ENCODE data around the gene ZDHHC14.

ZDHHC14 gene

DNA sequence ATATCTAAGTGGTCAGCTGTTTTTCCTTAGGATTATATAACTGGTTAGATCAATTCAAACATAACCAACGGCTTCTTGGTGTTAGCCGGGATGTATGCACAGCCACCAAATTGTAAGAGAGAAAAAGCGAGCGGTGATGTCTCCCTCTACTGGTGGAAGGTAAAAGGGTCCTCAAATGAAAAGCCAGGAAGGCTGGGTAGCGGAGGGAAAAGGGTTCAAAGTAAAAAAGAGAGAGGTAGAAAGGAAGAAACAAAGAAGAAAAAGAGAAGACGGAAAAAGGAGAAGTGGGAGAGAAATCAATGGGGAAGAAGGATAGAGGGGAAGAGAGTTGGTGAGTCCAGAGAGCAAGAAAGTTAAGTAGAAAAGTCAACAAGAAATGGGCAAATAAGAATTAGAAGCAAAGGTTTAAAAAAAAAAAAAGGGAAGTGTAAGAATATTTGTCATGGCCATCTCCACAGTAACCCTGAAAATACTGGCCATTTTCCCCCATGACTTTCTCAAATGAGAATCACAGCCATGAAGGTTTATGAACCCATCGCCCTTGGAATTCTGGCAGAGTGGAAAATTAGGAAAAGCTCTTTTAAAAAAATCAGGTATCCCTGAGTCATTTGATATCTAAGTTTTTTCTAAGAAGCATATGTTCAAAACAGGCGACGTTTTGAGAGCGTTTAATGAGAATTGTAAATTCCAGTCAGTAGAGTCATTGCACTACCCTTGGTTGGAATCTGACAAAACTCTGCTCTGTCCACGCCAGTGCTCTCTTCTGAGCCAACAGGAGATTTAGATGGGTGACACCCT is 286.4 kb downstream of the ZDHHC14 start:
- DNase-seq (ENCODE audit: low read depth in 2 of 2), result peak; percentile 43 to 59

DNA sequence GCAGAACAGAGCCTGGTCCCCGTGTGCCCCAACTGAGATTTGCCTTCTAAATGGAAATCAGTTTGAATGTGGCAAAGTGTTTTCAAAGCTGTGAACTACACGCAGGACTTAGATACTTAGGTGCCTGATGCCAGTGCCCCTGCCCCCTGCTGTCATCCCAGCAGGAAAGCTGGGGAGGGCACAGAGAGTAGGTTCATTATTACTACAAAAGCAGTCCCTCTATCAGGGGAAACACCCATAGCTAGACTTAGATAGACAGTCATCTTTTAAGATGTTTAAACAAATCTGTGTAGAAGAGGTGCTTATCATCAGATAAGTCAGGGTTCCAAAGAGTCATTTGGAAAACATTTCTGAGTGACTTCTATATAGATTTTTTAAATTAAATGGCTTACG is 287.0 kb downstream of the ZDHHC14 start:
- DNase-seq (ENCODE audit: low read depth in 2 of 2), result no peak

DNA sequence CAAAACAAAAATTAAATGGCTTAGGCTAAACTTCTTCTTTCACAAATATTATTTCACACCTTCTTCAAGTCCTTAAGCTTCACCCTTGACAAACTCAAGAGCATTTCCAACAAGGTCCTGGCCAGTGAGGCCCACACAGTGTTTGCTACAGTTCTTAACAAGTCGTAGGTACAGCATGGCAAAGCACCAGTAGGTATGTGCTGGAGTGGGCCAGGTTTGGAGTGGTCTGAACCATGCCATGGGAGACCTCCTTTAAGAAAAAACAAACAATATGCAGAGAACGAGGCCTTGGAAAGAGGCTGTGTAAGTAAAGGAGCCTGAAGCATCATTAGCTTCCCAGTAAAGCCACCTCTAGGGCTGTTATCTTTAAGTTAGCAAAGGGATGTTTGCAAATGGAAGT is 287.7 kb downstream of the ZDHHC14 start:
- DNase-seq (ENCODE audit: low read depth in 2 of 2), result no peak

- no peak for DNase-seq (ENCODE audit: low read depth in 2 of 2)
Measured at GRCh38 chr6:157669323-157669722, 288.3 kb downstream of the ZDHHC14 start.

DNA sequence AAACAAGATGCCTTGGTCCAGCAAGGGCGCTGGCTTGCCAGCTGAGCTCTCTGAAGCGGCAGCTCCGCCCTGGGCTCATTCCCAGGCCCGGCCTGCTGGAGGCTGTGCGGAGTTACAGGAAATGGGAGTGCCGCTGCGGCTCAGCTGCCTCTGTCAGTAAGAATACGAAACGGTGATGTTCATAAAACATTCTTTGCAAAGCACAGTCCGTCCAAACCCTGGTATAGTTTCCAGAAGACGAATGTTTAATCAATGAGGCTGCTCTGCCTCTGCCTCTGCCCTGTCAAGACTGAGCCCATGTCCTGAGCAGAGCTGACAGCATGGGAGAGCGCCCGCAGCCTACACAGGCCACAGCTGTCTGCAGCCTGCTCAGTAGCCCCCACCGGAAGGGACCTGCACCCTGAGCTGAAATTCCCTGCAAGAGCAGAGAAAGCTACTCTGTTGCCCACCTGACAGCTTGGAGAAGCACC is 288.8 kb downstream of the ZDHHC14 start:
- DNase-seq (ENCODE audit: low read depth in 2 of 2), result no peak

DNA sequence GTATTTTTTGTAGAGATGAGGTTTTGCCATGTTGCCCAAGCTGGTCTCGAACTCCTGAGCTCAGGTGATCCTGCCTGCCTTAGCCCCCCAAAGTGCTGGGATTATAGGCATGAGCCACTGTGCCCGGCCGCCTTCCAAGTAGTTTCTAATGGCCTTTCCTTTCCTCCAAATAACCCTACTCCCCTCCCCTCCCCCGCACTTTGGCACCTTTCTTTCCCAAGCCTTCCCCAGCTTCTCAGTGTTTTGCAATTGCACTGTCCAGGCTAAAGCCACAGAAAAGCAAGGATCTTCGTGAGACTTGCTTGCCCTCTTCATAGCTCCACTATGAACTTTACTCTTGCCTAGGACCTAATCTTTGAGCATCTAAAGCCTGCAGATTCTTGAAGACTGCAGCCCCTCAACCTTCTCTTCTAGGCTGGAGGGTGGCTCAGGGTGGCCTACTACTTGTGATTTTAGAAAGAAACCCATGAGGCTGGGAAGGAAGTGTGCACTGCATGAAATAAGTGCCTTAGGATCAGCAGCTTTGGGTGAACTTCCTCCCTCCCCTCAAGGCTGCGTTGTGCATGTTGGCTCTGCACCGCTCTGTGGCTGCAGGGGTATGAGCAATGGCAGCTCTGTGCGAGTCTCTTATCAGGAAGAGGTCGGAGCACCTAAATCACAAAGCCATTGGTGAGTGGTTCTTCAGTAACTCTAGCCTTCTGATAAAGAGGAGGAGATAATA is 289.6 kb downstream of the ZDHHC14 start:
- no peak for DNase-seq (ENCODE audit: low read depth in 2 of 2)

- DNase-seq (ENCODE audit: low read depth in 2 of 2), result no peak
Measured at GRCh38 chr6:157672726-157673412, 291.9 kb downstream of the ZDHHC14 start.

DNA sequence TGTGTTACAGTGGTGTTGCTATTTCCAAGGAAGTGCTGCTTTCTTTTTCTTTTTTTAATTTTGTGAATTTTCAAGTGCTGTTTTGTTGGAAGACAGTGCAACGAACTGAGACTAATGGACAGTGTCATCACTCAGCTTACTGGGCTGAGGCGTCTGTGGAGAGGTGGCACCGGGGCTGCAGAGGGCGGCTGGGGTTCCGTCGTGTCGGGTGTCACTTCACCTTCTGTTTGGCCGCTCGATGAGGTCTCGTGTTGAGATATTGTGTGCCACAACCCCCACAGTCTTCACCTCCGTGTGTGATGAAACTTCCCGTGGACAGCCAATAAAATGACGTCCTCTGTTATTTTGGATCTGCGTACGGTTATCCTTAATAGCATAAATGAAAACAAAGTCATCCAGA is 292.6 kb downstream of the ZDHHC14 start:
- no peak for DNase-seq (ENCODE audit: low read depth in 2 of 2)

DNA sequence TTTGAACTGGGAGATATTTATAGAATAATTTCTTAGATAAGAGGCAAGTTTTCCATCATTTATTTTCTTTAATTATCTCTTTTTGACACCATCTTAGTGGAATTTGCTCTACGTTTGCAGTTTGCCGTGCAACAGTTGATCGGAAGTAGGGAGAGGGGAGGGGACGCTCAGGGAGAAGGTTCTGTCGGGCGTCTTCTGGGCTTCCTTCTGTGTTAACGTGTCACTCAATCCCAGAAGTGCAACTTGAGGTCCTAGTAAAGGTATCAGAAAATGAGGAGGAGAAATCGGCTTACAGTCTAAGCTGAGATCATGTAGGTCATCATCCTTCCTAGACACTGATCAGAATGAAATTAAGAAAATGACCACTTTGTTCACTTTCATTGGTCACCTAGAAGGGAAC is 293.1 kb downstream of the ZDHHC14 start:
- no peak for DNase-seq (ENCODE audit: low read depth in 2 of 2)

GRCh38 chr6:157675831-157676230 is 294.8 kb downstream of the ZDHHC14 start:
- no peak for DNase-seq (ENCODE audit: low read depth in 2 of 2)

GRCh38 chr6:157676241-157676640 is 295.3 kb downstream of the ZDHHC14 start:
- no peak for DNase-seq (ENCODE audit: low read depth in 2 of 2)

DNA sequence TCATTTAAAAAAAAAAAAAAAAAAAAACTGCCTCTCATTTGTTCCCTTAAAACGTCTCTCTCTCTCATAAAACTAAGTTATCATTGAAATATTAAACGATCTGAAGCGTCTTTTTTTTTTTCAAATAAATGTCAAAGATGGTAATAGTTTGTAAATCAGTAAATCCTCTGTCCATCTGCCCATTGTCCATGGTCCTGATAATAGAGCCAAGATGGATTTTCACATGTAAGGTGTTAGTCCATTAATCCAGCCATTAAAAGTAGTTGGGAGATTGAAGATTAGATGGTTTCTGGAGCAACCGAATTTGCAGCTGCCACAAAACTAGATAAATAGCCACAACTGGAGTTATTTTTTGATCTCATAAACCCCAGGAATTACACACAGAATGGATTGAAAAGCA is 296.2 kb downstream of the ZDHHC14 start:
- no peak for DNase-seq (ENCODE audit: low read depth in 2 of 2)

DNA sequence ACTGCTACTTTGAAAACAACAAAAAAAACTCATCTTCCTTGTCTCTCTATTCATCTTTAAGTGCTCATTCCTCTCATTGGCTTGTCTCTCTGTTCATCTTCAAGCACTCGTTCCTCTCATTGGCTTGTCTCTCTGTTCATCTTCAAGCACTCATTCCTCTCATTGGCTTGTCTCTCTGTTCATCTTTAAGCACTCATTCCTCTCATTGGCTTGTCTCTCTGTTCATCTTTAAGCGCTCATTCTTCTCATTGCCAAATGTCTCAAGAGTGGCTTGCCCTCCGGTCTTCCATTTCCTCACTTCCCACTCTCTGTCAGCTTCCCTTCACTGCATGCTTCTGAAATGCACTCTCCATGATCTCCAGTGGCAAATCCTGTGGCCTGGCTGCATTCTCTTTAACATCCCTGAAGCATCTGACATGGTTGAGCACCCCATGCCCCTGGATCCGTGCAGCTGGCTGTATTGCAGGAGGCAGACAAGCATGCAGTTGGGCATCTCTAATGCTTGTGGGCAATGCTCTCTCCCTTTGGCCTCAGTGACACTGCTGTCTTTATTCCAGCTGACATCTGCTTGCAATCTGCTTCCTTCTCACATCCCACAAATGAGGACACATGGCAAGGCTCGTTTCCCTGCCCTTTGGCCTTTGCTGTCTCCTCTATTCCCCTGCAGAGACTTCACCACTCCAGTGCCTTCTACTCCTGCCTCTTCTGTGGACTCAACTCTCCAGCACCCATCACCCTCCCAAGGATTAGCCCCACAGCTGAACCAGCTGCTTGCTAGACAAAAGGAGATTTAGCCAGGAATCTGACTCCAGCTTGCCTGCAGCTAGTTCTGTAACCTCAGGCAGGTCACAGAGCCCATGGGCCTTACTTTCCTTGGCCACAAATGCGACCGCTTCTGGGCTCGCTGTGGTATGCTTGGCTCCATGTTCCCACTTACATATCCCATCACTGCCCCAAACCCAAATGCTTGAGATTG is 298.9 kb downstream of the ZDHHC14 start:
- DNase-seq (ENCODE audit: low read depth in 2 of 2), result no peak

- no peak for DNase-seq (ENCODE audit: low read depth in 2 of 2)
Measured at GRCh38 chr6:157681041-157681650, 300.2 kb downstream of the ZDHHC14 start.

- DNase-seq (ENCODE audit: low read depth in 2 of 2), result no peak
Measured at GRCh38 chr6:157682856-157683481, 302.0 kb downstream of the ZDHHC14 start.

DNA sequence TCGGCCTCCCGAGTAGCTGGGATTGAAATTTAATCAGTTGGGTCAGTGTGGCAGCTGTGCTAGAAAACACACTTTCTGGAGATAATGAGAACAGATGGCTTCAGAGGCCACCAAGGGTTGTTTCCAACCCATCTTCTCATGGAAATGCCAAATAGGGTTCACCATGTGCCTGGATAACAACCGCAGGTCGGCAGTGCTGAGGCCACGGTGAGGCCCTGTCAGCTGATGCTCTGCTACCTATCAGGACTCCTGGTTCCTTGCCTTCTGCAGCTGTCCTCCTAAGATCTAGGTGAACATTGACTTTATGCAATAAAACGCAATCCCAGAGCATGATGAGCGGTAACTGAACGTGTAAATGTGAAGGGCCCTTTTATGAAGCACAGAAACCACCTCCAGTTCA is 302.7 kb downstream of the ZDHHC14 start:
- no peak for DNase-seq (ENCODE audit: low read depth in 2 of 2)

- no peak for DNase-seq (ENCODE audit: low read depth in 2 of 2)
Measured at GRCh38 chr6:157684620-157685299, 303.8 kb downstream of the ZDHHC14 start.

DNA sequence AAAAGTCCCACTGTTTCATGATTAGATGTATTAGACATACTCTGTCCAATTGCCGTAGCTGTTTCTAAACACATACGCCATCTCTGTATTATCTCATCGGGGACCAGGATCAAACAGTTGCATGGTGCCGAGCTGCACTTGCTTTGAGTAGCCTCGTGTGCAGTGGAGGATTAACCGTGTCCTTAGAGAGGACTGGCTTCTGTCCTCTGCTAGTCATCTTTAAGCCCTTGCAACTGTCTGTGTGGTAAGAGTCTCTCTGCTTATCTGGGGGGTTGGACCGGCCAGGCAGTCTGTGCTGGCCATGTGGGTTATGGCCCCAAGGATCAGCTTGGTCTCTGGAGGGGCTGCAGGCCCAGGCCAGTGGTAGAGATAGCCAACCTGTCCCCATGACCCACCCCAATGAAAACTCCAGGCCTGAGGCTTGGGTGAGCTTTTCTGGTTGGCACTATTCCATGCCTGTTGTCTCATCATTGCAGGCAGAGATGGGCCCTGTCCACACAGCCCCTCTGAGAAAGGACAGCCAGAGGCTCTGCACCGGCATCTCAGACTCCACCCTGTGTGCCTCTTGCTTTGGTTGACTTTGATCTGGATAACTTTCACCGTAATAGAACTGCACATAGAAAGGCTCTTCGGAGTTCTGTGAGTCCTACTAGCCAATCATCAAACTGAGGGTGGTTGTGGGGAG is 304.7 kb downstream of the ZDHHC14 start:
- no peak for DNase-seq (ENCODE audit: low read depth in 2 of 2)

DNA sequence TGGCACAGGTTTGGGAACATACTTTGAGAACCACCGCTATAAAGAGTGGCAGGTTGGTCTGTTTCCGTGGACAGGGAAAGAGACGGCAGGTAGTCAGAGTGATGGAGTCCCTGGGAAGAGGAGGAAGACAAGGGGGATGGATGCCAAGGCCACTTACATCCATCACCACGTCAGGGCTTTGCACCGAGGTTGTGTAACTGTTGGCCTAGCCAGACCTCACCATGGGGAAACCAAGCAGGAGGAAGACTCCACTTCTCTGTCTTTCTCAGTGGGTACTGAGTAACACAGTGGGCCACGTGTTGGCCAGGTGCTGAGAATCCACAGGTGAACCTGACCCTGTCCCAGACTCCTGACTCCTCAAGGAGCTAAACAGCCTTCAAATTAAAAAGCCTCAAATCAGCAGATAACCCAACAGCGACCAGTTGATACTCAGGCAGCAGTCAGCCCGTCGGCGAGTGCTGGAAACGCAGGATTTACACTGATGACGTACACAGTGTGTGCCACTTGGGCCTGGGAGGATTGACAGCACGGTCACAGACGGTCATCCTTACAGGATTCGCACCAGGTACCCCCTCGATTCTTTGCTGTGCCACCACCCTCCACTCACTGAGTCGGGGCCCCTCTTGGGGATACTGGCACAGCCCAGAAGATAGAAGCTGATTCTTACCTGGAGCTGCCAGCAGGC is 307.4 kb downstream of the ZDHHC14 start:
- no peak for DNase-seq (ENCODE audit: low read depth in 2 of 2)
